Neural crest cell (in vitro differentiated cells): ENCODE data around the gene UBAP1L. TPM values are rescaled to one million over a fixed set of nuclear protein-coding genes. Genes with fewer than 3 reads are reported as not detected.

ENCODE experiments used
- DNase-seq: peaks from one replicate; pipeline ENCODE4 v3.0.0; 2021; ENCODE audit warnings: low read depth, mixed read lengths, low spot score
- H3K27ac Mint-ChIP-seq: one replicate; pipeline ENCODE4 v1.8.0; 2021; ENCODE audit warnings: mild to moderate bottlenecking, mixed read lengths; ENCODE audit not compliant: unreplicated experiment
- H3K27me3 Mint-ChIP-seq: 2 replicates; pipeline ENCODE4 v1.8.0; 2021; ENCODE audit warnings: low read depth, mild to moderate bottlenecking, mixed read lengths
- H3K36me3 Mint-ChIP-seq: 2 replicates; pipeline ENCODE4 v1.8.0; 2021; ENCODE audit warnings: low read depth, mild to moderate bottlenecking, mixed read lengths
- H3K4me1 Mint-ChIP-seq: 2 replicates; pipeline ENCODE4 v1.8.0; 2021; ENCODE audit warnings: mixed read lengths
- H3K4me3 Mint-ChIP-seq: one replicate; pipeline ENCODE4 v1.8.0; 2021; ENCODE audit warnings: mild to moderate bottlenecking, mixed read lengths
- H3K9me3 Mint-ChIP-seq: 2 replicates; pipeline ENCODE4 v1.8.0; 2021; ENCODE audit warnings: mixed read lengths
- long read RNA-seq: library from polyadenylated mRNA; unstranded; transcript quantifications from one replicate; pipeline ENCODE4 v2.0.0, GENCODE V29; 2020
- total RNA-seq: library from RNA; stranded (reverse); gene quantifications from 2 replicates; pipeline ENCODE4 v1.2.1, GENCODE V29; 2021
- TF ChIP-seq, protein P1 (sequence below): fragments of 200-600 bp; sonication (generic); conservative IDR thresholded peaks from 2 replicates; pipeline ENCODE4 v1.5.0; 2021; ENCODE audit warnings: antibody characterized with exemption, mild to moderate bottlenecking

UBAP1L gene
- 3.6 and 4.5 TPM in 2 replicates for total RNA-seq
- long read RNA-seq, result 0 reads

DNA sequence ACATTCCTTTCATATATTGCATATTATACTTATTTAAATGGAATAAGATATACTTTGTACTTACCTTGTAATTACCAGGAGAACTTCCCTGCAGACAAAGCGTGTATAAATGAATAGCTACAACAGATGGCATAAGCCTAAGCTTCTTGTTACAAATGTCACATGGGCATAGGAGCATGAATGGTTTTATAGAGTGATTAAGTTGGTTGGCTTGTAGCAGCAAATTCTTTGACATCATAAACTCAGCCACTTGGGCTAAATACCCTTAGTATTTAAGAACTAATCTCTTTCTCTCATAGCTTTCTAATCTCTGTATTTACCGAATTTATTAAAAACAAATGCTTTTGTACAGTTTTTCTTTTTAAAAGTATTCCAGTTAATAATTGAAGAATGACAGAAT lies at the start of gene UBAP1L:
UBAP1L (minus strand) TSS at position 115 of the 400 bp plus-strand sequence. CDS start 8,985 bp downstream, outside the sequence.
- no peak for DNase-seq
- Mint-ChIP-seq H3K4me3 (no peak within 1 kb of the TSS), H3K27ac (no peak within 1 kb of the TSS), H3K4me1 (peaks cover 8% of the 10 kb centered on the region), H3K36me3 (peaks cover 13% of the 10 kb centered on the region), H3K9me3 (no peaks in the 10 kb centered on the region), H3K27me3 (no peaks in the 10 kb centered on the region)
- TF ChIP-seq, protein P1, sequence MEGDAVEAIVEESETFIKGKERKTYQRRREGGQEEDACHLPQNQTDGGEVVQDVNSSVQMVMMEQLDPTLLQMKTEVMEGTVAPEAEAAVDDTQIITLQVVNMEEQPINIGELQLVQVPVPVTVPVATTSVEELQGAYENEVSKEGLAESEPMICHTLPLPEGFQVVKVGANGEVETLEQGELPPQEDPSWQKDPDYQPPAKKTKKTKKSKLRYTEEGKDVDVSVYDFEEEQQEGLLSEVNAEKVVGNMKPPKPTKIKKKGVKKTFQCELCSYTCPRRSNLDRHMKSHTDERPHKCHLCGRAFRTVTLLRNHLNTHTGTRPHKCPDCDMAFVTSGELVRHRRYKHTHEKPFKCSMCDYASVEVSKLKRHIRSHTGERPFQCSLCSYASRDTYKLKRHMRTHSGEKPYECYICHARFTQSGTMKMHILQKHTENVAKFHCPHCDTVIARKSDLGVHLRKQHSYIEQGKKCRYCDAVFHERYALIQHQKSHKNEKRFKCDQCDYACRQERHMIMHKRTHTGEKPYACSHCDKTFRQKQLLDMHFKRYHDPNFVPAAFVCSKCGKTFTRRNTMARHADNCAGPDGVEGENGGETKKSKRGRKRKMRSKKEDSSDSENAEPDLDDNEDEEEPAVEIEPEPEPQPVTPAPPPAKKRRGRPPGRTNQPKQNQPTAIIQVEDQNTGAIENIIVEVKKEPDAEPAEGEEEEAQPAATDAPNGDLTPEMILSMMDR, result no peak

DNA sequence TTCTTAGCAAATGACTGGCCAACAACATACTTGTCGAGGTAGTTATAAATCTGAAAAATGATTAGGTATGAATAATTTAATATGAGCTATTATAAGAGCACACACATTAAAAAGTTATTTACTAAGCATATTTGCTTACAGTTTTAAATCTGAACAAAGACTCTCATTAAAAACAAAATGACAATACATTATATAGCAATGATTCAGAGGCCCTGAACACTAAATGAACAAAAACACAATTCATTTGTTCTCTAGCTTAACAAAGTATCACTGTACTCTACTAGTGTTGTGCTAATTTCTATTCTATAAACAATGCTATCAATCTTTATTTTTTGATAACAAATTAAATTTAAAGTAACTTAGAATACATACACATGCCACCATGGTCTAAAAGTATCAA lies 49.1 kb upstream of the UBAP1L start:
- Mint-ChIP-seq H3K4me1 (no peaks in the 10 kb centered on the region), H3K36me3 (no peaks in the 10 kb centered on the region), H3K27ac (no peak overlapping the region), H3K9me3 (no peaks in the 10 kb centered on the region), H3K27me3 (no peaks in the 10 kb centered on the region), H3K4me3 (no peak overlapping the region)
- TF ChIP-seq, protein P1, result no peak
- DNase-seq, result no peak

GRCh38 chr15:65163041-65163440 lies 48.0 kb upstream of the UBAP1L start:
- no peaks in the 10 kb centered on the region for H3K4me1 Mint-ChIP-seq
- no peaks in the 10 kb centered on the region for H3K36me3 Mint-ChIP-seq
- H3K9me3 Mint-ChIP-seq, result no peaks in the 10 kb centered on the region
- no peak overlapping the region for H3K4me3 Mint-ChIP-seq
- no peak for DNase-seq
- TF ChIP-seq, protein P1, result no peak
- no peaks in the 10 kb centered on the region for H3K27me3 Mint-ChIP-seq
- H3K27ac Mint-ChIP-seq, result no peak overlapping the region

DNA sequence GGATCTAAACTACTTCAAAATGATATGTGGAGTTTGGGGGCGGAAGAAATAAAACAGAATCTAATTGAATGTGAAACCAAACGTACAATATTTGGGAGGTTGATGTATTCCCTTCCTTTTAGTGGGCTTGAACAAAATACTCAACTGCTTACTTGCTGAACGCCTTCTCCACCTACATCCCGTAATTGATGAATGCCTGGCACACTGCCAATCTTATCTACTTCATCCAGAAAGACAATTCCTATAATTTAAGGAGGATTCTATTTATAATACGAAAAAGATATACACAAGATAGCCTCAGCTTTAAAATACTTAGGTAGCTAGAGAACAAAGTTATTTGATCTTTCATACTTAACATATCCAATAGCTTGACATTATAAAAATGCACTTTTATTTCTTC lies 41.7 kb upstream of the UBAP1L start:
- Mint-ChIP-seq H3K4me3 (no peak overlapping the region), H3K27ac (no peak overlapping the region), H3K36me3 (peaks cover 9% of the 10 kb centered on the region), H3K4me1 (no peaks in the 10 kb centered on the region), H3K9me3 (no peaks in the 10 kb centered on the region), H3K27me3 (no peaks in the 10 kb centered on the region)
- no peak for DNase-seq
- TF ChIP-seq, protein P1, result no peak

DNA sequence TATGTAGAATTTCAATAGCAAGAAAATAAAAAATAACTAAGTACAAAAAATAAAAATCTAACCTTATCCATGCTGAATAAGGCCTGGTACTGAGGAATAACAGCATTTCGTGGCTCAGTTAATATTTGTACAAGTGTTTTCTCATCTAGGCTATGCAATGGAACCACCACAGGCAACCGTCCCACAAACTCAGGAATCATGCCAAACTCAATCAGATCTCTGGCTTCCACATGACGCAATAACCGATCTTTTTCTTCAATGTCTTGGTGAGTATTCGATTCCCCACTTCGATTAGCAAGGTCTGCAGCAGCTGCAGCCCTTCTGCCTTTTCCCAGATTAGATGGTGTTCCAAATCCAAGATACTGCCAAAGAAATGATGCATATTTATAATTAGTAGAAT lies 39.7 kb upstream of the UBAP1L start:
- Mint-ChIP-seq H3K36me3 (peaks cover 12% of the 10 kb centered on the region), H3K9me3 (no peaks in the 10 kb centered on the region), H3K4me1 (no peaks in the 10 kb centered on the region), H3K27ac (no peak overlapping the region), H3K27me3 (no peaks in the 10 kb centered on the region), H3K4me3 (no peak overlapping the region)
- TF ChIP-seq, protein P1, result no peak
- no peak for DNase-seq

DNA sequence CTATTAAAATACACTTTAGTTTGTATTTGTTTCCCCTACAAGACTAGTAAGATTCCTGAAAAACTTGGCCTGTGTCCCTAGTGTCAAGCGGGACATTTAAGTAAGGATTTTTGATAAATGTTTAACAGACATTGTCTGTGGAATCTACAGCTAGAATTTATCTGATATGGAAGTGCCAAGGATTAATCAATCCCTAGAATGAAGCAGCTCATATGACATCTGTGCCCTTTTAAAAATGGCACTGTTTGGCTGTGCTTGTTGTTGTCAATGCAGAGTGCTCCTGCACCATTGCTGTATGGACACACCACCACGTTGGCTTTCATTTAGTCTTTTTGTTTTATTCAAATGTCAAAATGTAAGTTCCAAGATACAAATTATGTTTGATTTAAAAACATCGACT lies 32.9 kb upstream of the UBAP1L start:
- Mint-ChIP-seq H3K4me1 (no peaks in the 10 kb centered on the region), H3K36me3 (peaks cover 5% of the 10 kb centered on the region), H3K9me3 (no peaks in the 10 kb centered on the region), H3K4me3 (no peak overlapping the region), H3K27me3 (no peaks in the 10 kb centered on the region), H3K27ac (no peak overlapping the region)
- TF ChIP-seq, protein P1, result no peak
- DNase-seq, result no peak
